Measurements from ENCODE around the gene SLN.

Gene SLN

GRCh38 chr11:107743191-107743590 lies 31.3 kb upstream of the SLN start:
- Histone ChIP-seq H3K27ac (replicated peaks) (no peak overlapping the region), H3K27me3 (ENCODE audit: insufficient read depth, poor library complexity, severe bottlenecking) (peaks cover 9% of the 10 kb centered on the region), H3K4me3 (replicated peaks; ENCODE audit: insufficient read depth, low read length) (no peak overlapping the region)
- no peak for TF ChIP-seq CTCF (IDR thresholded peaks at IDR 0.05; ENCODE audit: insufficient read depth, low read length)
- no peak for TF ChIP-seq GABPA (IDR thresholded peaks at IDR 0.05; ENCODE audit: low read depth)
- no peak for TF ChIP-seq SPI1 (IDR thresholded peaks at IDR 0.05; ENCODE audit: borderline replicate concordance, low read depth)
- no peak for TF ChIP-seq POLR2AphosphoS5 (IDR thresholded peaks at IDR 0.05; ENCODE audit: low read depth)
- no peak for TF ChIP-seq REST (IDR thresholded peaks at IDR 0.05; ENCODE audit: insufficient replicate concordance, low read depth)
- no peak for DNase-seq (ENCODE audit: low read depth in 1 of 2, low spot score in 1 of 2)

DNA sequence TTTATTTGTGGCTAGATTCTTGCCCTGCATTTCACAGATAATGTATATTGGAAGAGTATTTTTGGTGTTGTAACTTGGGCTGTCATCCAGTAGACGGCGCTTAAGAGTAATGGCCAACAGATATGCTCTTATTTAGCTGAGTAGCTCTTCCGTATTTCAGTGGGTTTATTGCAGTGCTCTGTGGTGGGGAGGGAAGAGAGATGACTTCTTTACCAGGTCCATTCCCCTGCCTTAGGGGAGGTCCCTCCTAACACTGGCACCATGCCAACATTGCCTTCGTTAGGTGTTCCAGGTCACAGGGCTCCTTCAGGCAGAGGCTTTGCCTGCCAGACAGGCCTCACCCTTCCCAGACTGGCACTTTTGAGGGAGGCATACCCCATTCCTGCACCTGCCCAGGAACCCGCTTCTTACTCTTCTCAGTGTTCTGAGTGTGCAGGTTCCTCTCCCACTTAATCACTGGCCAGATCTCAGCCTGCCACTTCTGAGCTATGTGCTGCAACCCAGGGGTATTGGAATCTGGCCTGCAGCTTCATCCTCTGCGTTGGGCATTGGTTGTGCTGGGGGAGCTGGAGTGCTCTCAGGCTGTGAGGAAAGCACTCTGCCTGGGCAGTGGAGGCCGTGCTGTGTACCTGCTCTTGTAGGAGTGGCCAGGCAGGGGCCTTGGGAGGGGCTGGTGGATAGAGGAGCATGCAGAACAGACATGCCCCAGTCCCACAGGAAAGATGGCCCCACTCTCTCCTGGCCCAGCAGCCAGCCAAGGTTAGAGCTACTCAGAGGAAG lies 29.4 kb upstream of the SLN start:
- Histone ChIP-seq H3K27me3 (ENCODE audit: insufficient read depth, poor library complexity, severe bottlenecking) (peaks cover 3% of the 10 kb centered on the region), H3K4me3 (replicated peaks; ENCODE audit: insufficient read depth, low read length) (no peak overlapping the region), H3K27ac (replicated peaks) (no peak overlapping the region)
- DNase-seq (ENCODE audit: low read depth in 1 of 2, low spot score in 1 of 2), result peak; percentile 23 to 43
- TF ChIP-seq POLR2AphosphoS5 (IDR thresholded peaks at IDR 0.05; ENCODE audit: low read depth), result no peak
- TF ChIP-seq SPI1 (IDR thresholded peaks at IDR 0.05; ENCODE audit: borderline replicate concordance, low read depth), result peak; percentile 77; the same call in 1 of the 2 replicates
- TF ChIP-seq CTCF (IDR thresholded peaks at IDR 0.05; ENCODE audit: insufficient read depth, low read length), result peak; percentile 86

GRCh38 chr11:107740271-107740670 lies 28.4 kb upstream of the SLN start:
- TF ChIP-seq POLR2AphosphoS5 (IDR thresholded peaks at IDR 0.05; ENCODE audit: low read depth), result no peak
- no peak for TF ChIP-seq GABPA (IDR thresholded peaks at IDR 0.05; ENCODE audit: low read depth)
- no peak for TF ChIP-seq REST (IDR thresholded peaks at IDR 0.05; ENCODE audit: insufficient replicate concordance, low read depth)
- no peak for TF ChIP-seq SPI1 (IDR thresholded peaks at IDR 0.05; ENCODE audit: borderline replicate concordance, low read depth)
- TF ChIP-seq CTCF (IDR thresholded peaks at IDR 0.05; ENCODE audit: insufficient read depth, low read length), result no peak
- no peak for DNase-seq (ENCODE audit: low read depth in 1 of 2, low spot score in 1 of 2)
- no peak overlapping the region for H3K4me3 ChIP-seq (replicated peaks; ENCODE audit: insufficient read depth, low read length)
- H3K27ac ChIP-seq (replicated peaks), result no peak overlapping the region
- peaks cover 3% of the 10 kb centered on the region for H3K27me3 ChIP-seq (ENCODE audit: insufficient read depth, poor library complexity, severe bottlenecking)
